Muscle layer of colon (tissue), 2 donors: ENCODE data around the gene ANXA9.

Source experiments
- H3K27ac ChIP-seq: one replicate; pipeline ENCODE4 v1.7.0; 2013; ENCODE audit warnings: low read depth, mild to moderate bottlenecking, low read length, moderate library complexity
- H3K27me3 ChIP-seq, 2 donors: one replicate each; pipeline ENCODE4 v1.7.0; 2013; ENCODE audit warnings: low read length in 2 of 2, mild to moderate bottlenecking in 2 of 2; ENCODE audit not compliant: insufficient read depth in 2 of 2, control insufficient read depth in 1 of 2
- H3K36me3 ChIP-seq: one replicate; pipeline ENCODE4 v1.7.0; 2013; ENCODE audit warnings: mild to moderate bottlenecking, low read length; ENCODE audit not compliant: insufficient read depth
- H3K4me1 ChIP-seq: one replicate; pipeline ENCODE4 v1.7.0; 2013; ENCODE audit warnings: mild to moderate bottlenecking, low read length; ENCODE audit not compliant: insufficient read depth
- H3K4me3 ChIP-seq, 2 donors: one replicate each; pipeline ENCODE4 v1.7.0; 2013; ENCODE audit warnings: low read length in 2 of 2, low read depth in 1 of 2, mild to moderate bottlenecking in 1 of 2, moderate library complexity in 1 of 2
- H3K9ac ChIP-seq: one replicate; pipeline ENCODE4 v1.7.0; 2013; ENCODE audit warnings: low read length
- H3K9me3 ChIP-seq: one replicate; pipeline ENCODE4 v1.7.0; 2013; ENCODE audit warnings: mild to moderate bottlenecking, low read length
- donor health status: abdominal sarcoma.
- donor health status: Adenocarcinoma of cecum.

Gene ANXA9

DNA sequence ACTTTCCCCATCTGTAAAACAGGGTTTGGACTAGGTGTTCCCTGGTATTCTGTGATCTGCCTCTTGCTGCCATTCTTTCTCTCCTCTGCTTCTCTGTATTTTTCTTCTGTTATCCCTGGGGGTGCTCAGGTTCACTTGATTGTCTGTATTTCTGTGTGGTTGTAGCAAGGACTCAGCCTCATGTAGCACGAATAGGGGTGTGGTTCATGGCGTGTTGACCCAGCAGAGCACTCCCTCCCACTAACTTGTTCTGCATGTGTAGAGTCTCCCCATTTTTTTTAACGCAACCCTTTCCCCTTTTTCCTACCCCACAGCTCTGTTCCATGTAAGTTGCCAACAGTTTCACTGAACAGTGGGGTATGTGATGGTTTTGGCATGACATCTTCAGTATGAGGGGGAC lies 53.1 kb downstream of the ANXA9 start:
- Histone ChIP-seq H3K4me1 (no peaks in the 10 kb centered on the region), H3K27me3 (no peaks in the 10 kb centered on the region), H3K4me3 (no peak overlapping the region), H3K9ac (no peak overlapping the region), H3K36me3 (peaks cover 25% of the 10 kb centered on the region), H3K9me3 (no peaks in the 10 kb centered on the region), H3K27ac (no peak overlapping the region)

DNA sequence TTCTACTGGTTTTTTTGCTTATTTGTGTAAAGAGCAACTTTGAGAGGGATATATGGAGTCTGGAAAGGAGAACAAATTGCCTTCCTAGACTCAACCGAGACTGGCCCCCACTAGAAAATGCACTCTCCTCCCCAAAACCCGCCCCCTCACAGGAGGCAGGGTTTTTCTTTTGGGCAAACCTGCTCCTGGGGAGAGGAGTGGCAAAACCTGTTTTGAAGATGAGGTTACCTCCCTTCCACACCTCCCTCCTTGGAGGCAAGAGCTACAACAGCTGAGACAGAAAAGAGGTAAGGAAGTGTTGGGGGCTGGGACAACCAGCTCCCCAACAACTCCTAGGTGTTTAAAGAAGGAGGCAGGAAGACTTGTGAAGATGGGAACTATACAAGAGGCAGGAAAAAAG lies 54.3 kb downstream of the ANXA9 start, which contains the start of gene BNIPL:
TSS of gene BNIPL (plus strand) at position 231 of the 400 bp plus-strand sequence. CDS start at position 371, 140 bp downstream.
- Histone ChIP-seq H3K9me3 (no peaks in the 10 kb centered on the region), H3K4me1 (no peaks in the 10 kb centered on the region), H3K4me3 (no peak within 1 kb of the TSS), H3K36me3 (peaks cover 17% of the 10 kb centered on the region), H3K9ac (no peak within 1 kb of the TSS), H3K27ac (no peak within 1 kb of the TSS), H3K27me3 (no peaks in the 10 kb centered on the region)

DNA sequence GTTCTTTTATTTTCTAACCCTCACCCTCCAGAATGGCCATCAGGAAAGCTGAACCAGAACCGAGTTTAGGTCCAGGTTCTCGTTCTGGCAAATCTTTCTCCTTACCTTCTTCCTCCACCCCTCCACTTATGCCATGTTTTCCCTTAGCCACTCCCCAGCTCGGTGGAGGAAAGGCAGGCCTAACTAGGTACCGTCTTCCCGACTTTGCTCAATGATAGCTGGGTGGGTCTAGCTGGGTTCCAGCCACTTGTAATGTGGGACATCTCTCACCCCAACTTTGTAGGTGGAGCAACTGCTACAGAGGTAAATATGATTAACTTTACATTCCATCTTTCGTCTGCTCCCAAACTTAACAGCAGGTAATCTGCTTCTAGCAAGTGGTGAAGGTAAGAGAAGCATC lies 54.9 kb downstream of the ANXA9 start:
- Histone ChIP-seq H3K9me3 (no peaks in the 10 kb centered on the region), H3K4me3 (no peak overlapping the region), H3K27ac (no peak overlapping the region)

DNA sequence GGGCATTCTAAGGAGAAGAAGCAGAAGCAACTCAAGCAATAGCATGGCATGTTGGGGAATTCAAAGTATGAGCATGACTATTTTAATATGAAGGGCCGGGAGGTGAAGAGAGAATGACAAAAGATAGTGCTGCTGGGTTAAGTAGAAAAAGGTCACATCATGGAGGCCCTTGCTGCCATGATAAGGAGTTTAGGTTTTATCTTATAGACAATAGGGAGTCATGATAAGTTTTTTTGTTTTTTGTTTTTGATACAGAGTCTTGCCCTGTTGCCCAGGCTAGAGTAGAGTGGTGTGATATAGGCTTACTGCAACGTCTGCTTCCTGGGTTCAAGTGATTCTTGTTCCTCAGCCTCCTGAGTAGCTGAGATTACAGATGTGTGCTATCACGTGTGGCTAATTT lies 57.4 kb downstream of the ANXA9 start:
- H3K9ac ChIP-seq = no peak overlapping the region
- no peaks in the 10 kb centered on the region for H3K27me3 ChIP-seq
- no peak overlapping the region for H3K4me3 ChIP-seq
- no peak overlapping the region for H3K27ac ChIP-seq
- no peaks in the 10 kb centered on the region for H3K4me1 ChIP-seq
- no peaks in the 10 kb centered on the region for H3K9me3 ChIP-seq
- peaks cover 7% of the 10 kb centered on the region for H3K36me3 ChIP-seq

More for the DNA sequence above, 54.9 kb downstream of the ANXA9 start:
- Histone ChIP-seq H3K36me3 (peaks cover 17% of the 10 kb centered on the region), H3K9ac (no peak overlapping the region), H3K4me1 (no peaks in the 10 kb centered on the region), H3K27me3 (no peaks in the 10 kb centered on the region)

DNA sequence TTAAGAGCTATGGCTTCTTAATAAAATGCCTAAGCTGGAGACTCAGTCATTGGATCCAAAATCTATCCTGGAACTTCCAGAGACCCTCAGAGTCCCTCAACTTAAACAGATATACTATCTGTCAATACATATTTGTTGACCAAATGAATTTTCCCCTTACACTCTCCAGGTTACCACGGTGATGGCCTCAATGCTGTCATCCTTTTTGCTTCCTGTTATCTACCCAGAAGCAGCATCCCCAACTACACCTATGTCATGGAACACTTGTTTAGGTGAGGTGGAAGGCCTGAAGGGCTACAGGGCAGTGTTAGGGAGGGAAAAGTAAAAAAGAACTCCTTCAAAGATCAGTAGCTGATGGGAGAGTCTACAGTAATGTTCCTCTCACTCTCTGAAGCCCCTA lies 61.1 kb downstream of the ANXA9 start:
- no peaks in the 10 kb centered on the region for H3K27me3 ChIP-seq
- H3K9me3 ChIP-seq = no peaks in the 10 kb centered on the region
- H3K4me3 ChIP-seq = no peak overlapping the region
- no peak overlapping the region for H3K27ac ChIP-seq
- H3K4me1 ChIP-seq = no peaks in the 10 kb centered on the region
- H3K36me3 ChIP-seq = no peaks in the 10 kb centered on the region
- H3K9ac ChIP-seq = no peak overlapping the region
